Measurements from ENCODE around the gene RIPK4. TPM values are rescaled to one million over a fixed set of nuclear protein-coding genes. Genes with fewer than 3 reads are reported as not detected.

Gene RIPK4
- total and polyA plus RNA-seq, 3 donors from 2014 or later = 3.9 to 10.2 (median 5.9) TPM

GRCh38 chr21:41712201-41712600 lies 54.7 kb downstream of the RIPK4 start:
- H3K27ac ChIP-seq = no peak overlapping the region
- TF ChIP-seq CTCF (IDR thresholded peaks at IDR 0.05) (no peak), POLR2A (IDR thresholded peaks at IDR 0.05) (no peak)
- H3K27me3 ChIP-seq = no peaks in the 10 kb centered on the region

GRCh38 chr21:41711416-41712007 lies 55.3 kb downstream of the RIPK4 start:
- intact Hi-C loops (cut with DNase I; ENCODE audit: low total_unique reads) = no loop called here
- H3K4me1 ChIP-seq = no peaks in the 10 kb centered on the region

More at GRCh38 chr21:41712201-41712600, 54.7 kb downstream of the RIPK4 start:
- intact Hi-C loops (cut with DNase I; ENCODE audit: low total_unique reads) = no loop called here
- DNase-seq = no peak
- 46 to 48% methylated on average over 18 of the region's 18 CpGs for WGBS, 2 donors
- H3K4me3 ChIP-seq = no peak overlapping the region
- H3K36me3 ChIP-seq (ENCODE audit: low read depth, missing control alignments) = no peaks in the 10 kb centered on the region
- H3K4me1 ChIP-seq = no peaks in the 10 kb centered on the region
- H3K9me3 ChIP-seq = no peaks in the 10 kb centered on the region

GRCh38 chr21:41710823-41711160 lies 56.1 kb downstream of the RIPK4 start:
- no peaks in the 10 kb centered on the region for H3K27me3 ChIP-seq
- no peak for DNase-seq
- H3K4me1 ChIP-seq = no peaks in the 10 kb centered on the region
- TF ChIP-seq POLR2A (IDR thresholded peaks at IDR 0.05) (no peak), CTCF (IDR thresholded peaks at IDR 0.05) (no peak)
- H3K9me3 ChIP-seq = no peaks in the 10 kb centered on the region
- WGBS, 2 donors = 77 to 82% methylated on average over 6 to 8 of the region's 8 CpGs
- H3K36me3 ChIP-seq (ENCODE audit: low read depth, missing control alignments) = no peaks in the 10 kb centered on the region
- no peak overlapping the region for H3K27ac ChIP-seq
- no peak overlapping the region for H3K4me3 ChIP-seq
- intact Hi-C loops (cut with DNase I; ENCODE audit: low total_unique reads) = no loop called here

More at GRCh38 chr21:41711416-41712007, 55.3 kb downstream of the RIPK4 start:
- DNase-seq = no peak
- Histone ChIP-seq H3K36me3 (ENCODE audit: low read depth, missing control alignments) (no peaks in the 10 kb centered on the region), H3K27me3 (no peaks in the 10 kb centered on the region), H3K4me3 (no peak overlapping the region), H3K27ac (no peak overlapping the region), H3K9me3 (no peaks in the 10 kb centered on the region)
- TF ChIP-seq CTCF (IDR thresholded peaks at IDR 0.05) (no peak), POLR2A (IDR thresholded peaks at IDR 0.05) (no peak)
- WGBS, 2 donors = 80 to 86% methylated on average over 13 of the region's 13 CpGs

- no peak overlapping the region for H3K27ac ChIP-seq
- H3K36me3 ChIP-seq (ENCODE audit: low read depth, missing control alignments) = no peaks in the 10 kb centered on the region
- TF ChIP-seq CTCF (IDR thresholded peaks at IDR 0.05) = no peak
- no peak for TF ChIP-seq POLR2A (IDR thresholded peaks at IDR 0.05)
- no peaks in the 10 kb centered on the region for H3K27me3 ChIP-seq
- 90 to 92% methylated on average over 10 to 11 of the region's 12 CpGs for WGBS, 2 donors
- intact Hi-C loops (cut with DNase I; ENCODE audit: low total_unique reads) = no loop called here
- DNase-seq = no peak
- H3K9me3 ChIP-seq = no peaks in the 10 kb centered on the region
- no peak overlapping the region for H3K4me3 ChIP-seq
- no peaks in the 10 kb centered on the region for H3K4me1 ChIP-seq
These were observed 56.7 kb downstream of the RIPK4 start for GRCh38 chr21:41709965-41710822.

Data from testis (tissue), 3 donors.